GM21528 (cell line): ENCODE results near the gene TAF6L.
"Not testable (repeated sequence)": the region's sequence is repeated elsewhere in the genome, so short reads cannot be mapped to it uniquely, and the experiment has no call there.

Source experiments
- ATAC-seq: cut with Tn5 transposase; IDR thresholded peaks from one replicate; pipeline ENCODE4 v1.9.1; 2021; ENCODE audit warnings: mild to moderate bottlenecking, moderate library complexity; ENCODE audit not compliant: unreplicated experiment, low FRiP score

The TAF6L gene

GRCh38 chr11:62801071-62801470 lies 29.9 kb downstream of the TAF6L start:
- ATAC-seq = no peak

- peak; percentile 29 for ATAC-seq
Observed at GRCh38 chr11:62804310-62805075, 33.3 kb downstream of the TAF6L start.

GRCh38 chr11:62805076-62805892 lies 34.1 kb downstream of the TAF6L start, which contains the start of gene NXF1:
Gene NXF1, minus strand, starts transcription at chr11:62805440. Its CDS starts 84 bp downstream, at chr11:62805356.
- ATAC-seq = peak; percentile 73

GRCh38 chr11:62805961-62806441 lies 34.8 kb downstream of the TAF6L start:
- ATAC-seq = no peak

- no peak for ATAC-seq
Observed at GRCh38 chr11:62806611-62807121, 35.5 kb downstream of the TAF6L start.

GRCh38 chr11:62810748-62811147 lies 39.6 kb downstream of the TAF6L start:
- no peak for ATAC-seq

- ATAC-seq = no peak
Observed at GRCh38 chr11:62811659-62812058, 40.5 kb downstream of the TAF6L start.

GRCh38 chr11:62816557-62816956 lies 45.4 kb downstream of the TAF6L start:
- ATAC-seq = no peak

- ATAC-seq = no peak
Observed at GRCh38 chr11:62817129-62817528, 45.9 kb downstream of the TAF6L start.

GRCh38 chr11:62823677-62824076 lies 52.5 kb downstream of the TAF6L start:
- ATAC-seq = no peak

GRCh38 chr11:62828130-62828529 lies 56.9 kb downstream of the TAF6L start:
- not testable (repeated sequence) for ATAC-seq

- no peak for ATAC-seq
Observed at GRCh38 chr11:62830904-62831519, 59.8 kb downstream of the TAF6L start.

- ATAC-seq = peak; percentile 78
Observed at GRCh38 chr11:62831520-62832335, 60.5 kb downstream of the TAF6L start, which contains the start of gene STX5. Gene STX5, minus strand, starts transcription at chr11:62832051. Its CDS starts 808 bp downstream, at chr11:62831243.

GRCh38 chr11:62832336-62833234 lies 61.4 kb downstream of the TAF6L start, which contains the start of gene TEX54:
Gene TEX54, minus strand, starts transcription at chr11:62832841.
- no peak for ATAC-seq

GRCh38 chr11:62835336-62835735 lies 64.1 kb downstream of the TAF6L start:
- ATAC-seq = no peak
